Panc1 (cell line): ENCODE results near the gene LRRC47. TPM values are rescaled to one million over a fixed set of nuclear protein-coding genes. Genes with fewer than 3 reads are reported as not detected.

Source experiments
- ATAC-seq: fragments of 200-7000 bp; cut with Tn5 transposase; 2 replicates; pipeline ENCODE4 v1.9.1; 2020; ENCODE audit warnings: mild to moderate bottlenecking, moderate library complexity
- BruUV-seq: library from RNA; stranded (reverse); fragments of 400-500 nt; replicated peaks from 2 replicates; lab custom pipeline; 2021; lab: Mats Ljungman, UMichigan
- CTCF ChIA-PET: fragments of 300-600 bp; sonication (Branson Sonifier 250); formaldehyde crosslinking; loops from one replicate; lab custom pipeline; 2022; ENCODE audit warnings: antibody characterized with exemption; lab: Charles Lee
- POLR2A ChIA-PET: fragments of 300-600 bp; sonication (Branson Sonifier 250); formaldehyde crosslinking; loops from one replicate; lab custom pipeline; 2022; ENCODE audit warnings: antibody characterized with exemption; lab: Charles Lee
- DNase-seq: peaks from one replicate; pipeline ENCODE4 v3.0.0-alpha.2; 2010; ENCODE audit warnings: low read depth, low spot score
- H3K27ac ChIP-seq: 2 replicates; pipeline ENCODE4 v1.5.1; 2011; ENCODE audit warnings: mild to moderate bottlenecking, low read length, inconsistent platforms
- H3K27me3 ChIP-seq: fragments of 200-500 bp; sonication (Bioruptor generic); 2 replicates; pipeline ENCODE4 v1.6.0; 2014; ENCODE audit warnings: low read length, inconsistent platforms; ENCODE audit not compliant: control insufficient read depth, insufficient read depth
- H3K36me3 ChIP-seq: fragments of 200-500 bp; sonication (Bioruptor generic); 2 replicates; pipeline ENCODE4 v1.5.1; 2014; ENCODE audit warnings: inconsistent platforms, mild to moderate bottlenecking, low read length, moderate library complexity; ENCODE audit not compliant: control insufficient read depth, insufficient read depth
- H3K4me1 ChIP-seq: 2 replicates; pipeline ENCODE4 v1.5.1; 2011; ENCODE audit warnings: inconsistent platforms, mild to moderate bottlenecking, low read length, moderate library complexity; ENCODE audit not compliant: control insufficient read depth, insufficient read depth
- H3K4me3 ChIP-seq, 2 experiments: 2 replicates each; pipeline ENCODE4 v1.5.1; 2011 to 2012; ENCODE audit warnings: low read depth in 2 of 2, low read length in 2 of 2, mild to moderate bottlenecking in 2 of 2, inconsistent platforms in 1 of 2, moderate library complexity in 1 of 2
- H3K9me3 ChIP-seq: fragments of 200-500 bp; sonication (Bioruptor generic); 2 replicates; pipeline ENCODE4 v1.5.1; 2014; ENCODE audit warnings: low read depth, mild to moderate bottlenecking, inconsistent platforms, low read length, moderate library complexity; ENCODE audit not compliant: control insufficient read depth, insufficient read depth
- CTCF ChIP-seq: fragments of 450-650 bp; IDR thresholded peaks from 2 replicates; pipeline ENCODE4 v1.5.1; 2017; ENCODE audit warnings: mild to moderate bottlenecking
- POLR2AphosphoS5 ChIP-seq: IDR thresholded peaks from 2 replicates; pipeline ENCODE4 v1.6.1; 2012; ENCODE audit warnings: mild to moderate bottlenecking, low read depth, low read length, moderate library complexity
- REST ChIP-seq, 2 experiments: IDR thresholded peaks; 2 replicates each; pipeline ENCODE4 v1.6.1; 2011 to 2012; ENCODE audit warnings: low read depth in 2 of 2, control low read depth in 1 of 2, low read length in 1 of 2, mild to moderate bottlenecking in 1 of 2, moderate library complexity in 1 of 2; ENCODE audit not compliant: insufficient read depth in 1 of 2
- SIN3A ChIP-seq: IDR thresholded peaks from 2 replicates; pipeline ENCODE4 v1.6.1; 2012; ENCODE audit warnings: low read depth, mild to moderate bottlenecking, low read length, moderate library complexity, borderline replicate concordance; ENCODE audit not compliant: insufficient read depth
- TCF7L2 ChIP-seq: IDR thresholded peaks from 2 replicates; pipeline ENCODE4 v1.6.1; 2011; ENCODE audit warnings: mild to moderate bottlenecking, low read depth, low read length, inconsistent platforms
- in situ Hi-C: cut with HindIII; loops from 2 replicates; pipeline ENCODE4 v1.10.0; 2016; ENCODE audit warnings: low sequenced_read_pairs, low pct_unique_long_range_greater_than_20kb
- intact Hi-C: fragments of 100-400 bp; cut with micrococcal nuclease; formaldehyde crosslinking; loops from one replicate; pipeline ENCODE4 v1.10.0; 2022; ENCODE audit not compliant: unreplicated experiment
- total RNA-seq: library from RNA; stranded (reverse); gene quantifications from one replicate; pipeline ENCODE4 v1.2.1, GENCODE V29; 2021; ENCODE audit not compliant: unreplicated experiment

The LRRC47 gene
- total RNA-seq, 1 experiment from 2014 or later: 51.0 TPM

GRCh38 chr1:3738943-3739342, 57.4 kb downstream of the LRRC47 start:
- Histone ChIP-seq H3K4me1 (no peaks in the 10 kb centered on the region), H3K27ac (no peak overlapping the region), H3K36me3 (no peaks in the 10 kb centered on the region; the same call in 1 of the 2 replicates), H3K4me3 (no peak overlapping the region), H3K9me3 (no peaks in the 10 kb centered on the region), H3K27me3 (no peaks in the 10 kb centered on the region)
- in situ Hi-C loops (no loop called here), intact Hi-C loops (no loop called here)
- ChIA-PET CTCF (no interaction called here), POLR2A (no interaction called here)
- DNase-seq (no peak), ATAC-seq (no peak)
- no peak for TF ChIP-seq SIN3A
- no peak for TF ChIP-seq POLR2AphosphoS5
- TF ChIP-seq TCF7L2: no peak
- no peak for TF ChIP-seq REST (IDR thresholded peaks at IDR 0.05; ENCODE audit: insufficient read depth in 1 of 2, low read depth in 2 of 2, low read length in 1 of 2)
- no peak for TF ChIP-seq CTCF
- TSS peak; percentile 79 for BruUV-seq

- Histone ChIP-seq H3K9me3 (no peaks in the 10 kb centered on the region), H3K27ac (no peak overlapping the region), H3K4me1 (no peaks in the 10 kb centered on the region), H3K4me3 (no peak overlapping the region), H3K27me3 (no peaks in the 10 kb centered on the region), H3K36me3 (no peaks in the 10 kb centered on the region; the same call in 1 of the 2 replicates)
- intact Hi-C loops (no loop called here), in situ Hi-C loops (no loop called here)
- no peak for TF ChIP-seq CTCF
- no peak for TF ChIP-seq TCF7L2
- TF ChIP-seq POLR2AphosphoS5: no peak
- no TSS peak for BruUV-seq
- POLR2A ChIA-PET: no interaction called here
- CTCF ChIA-PET: no interaction called here
- ATAC-seq (no peak), DNase-seq (no peak)
These were observed 59.6 kb downstream of the LRRC47 start for GRCh38 chr1:3736708-3737107.
